ENCODE results near the gene TSPYL4. TPM values are rescaled to one million over a fixed set of nuclear protein-coding genes. Genes with fewer than 3 reads are reported as not detected.

TSPYL4 gene
- polyA plus RNA-seq, 1 donor (not counting 4 experiments of a cell fraction or from before 2014, with no cell fraction given): 8.1 TPM

DNA sequence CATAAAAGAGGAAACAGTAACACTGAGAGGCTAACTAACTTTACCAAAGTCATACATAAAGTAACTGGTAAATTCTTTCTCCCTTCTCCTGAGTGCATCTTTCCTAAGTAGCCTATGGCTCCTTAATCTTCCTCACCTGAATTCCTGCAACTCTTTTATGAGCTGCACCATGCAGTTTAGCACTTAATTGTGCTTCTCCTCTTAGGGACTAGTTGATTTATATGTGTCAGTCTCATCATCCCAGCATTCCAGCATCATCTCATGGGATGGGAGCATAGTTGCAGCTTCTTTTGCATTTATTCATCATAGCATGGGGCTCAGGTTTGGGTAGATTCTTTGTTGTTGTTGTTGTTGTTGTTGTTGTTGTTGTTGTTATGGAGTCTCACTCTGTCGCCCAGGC is 29.3 kb upstream of the TSPYL4 start:
- Histone ChIP-seq H3K27ac (ENCODE audit: control insufficient read depth, insufficient read depth, low read length) (no peak overlapping the region), H3K9ac (ENCODE audit: control insufficient read depth, extremely low read depth, insufficient read depth, low read length) (no peak overlapping the region), H3K36me3 (ENCODE audit: control insufficient read depth in 2 of 2, extremely low read depth in 1 of 2, insufficient read depth in 2 of 2, low read length in 2 of 2) (peaks cover under 1 to 2% of the 10 kb centered on the region in 2 experiments), H3K4me1 (ENCODE audit: control insufficient read depth, extremely low read depth, insufficient read depth, low read length) (peaks cover 14% of the 10 kb centered on the region), H3K9me1 (ENCODE audit: control insufficient read depth, extremely low read depth, insufficient read depth, low read length) (no peaks in the 10 kb centered on the region), H3K9me3 (ENCODE audit: control insufficient read depth, low read depth, low read length) (no peaks in the 10 kb centered on the region), H3K4me2 (ENCODE audit: control insufficient read depth, extremely low read depth, insufficient read depth, low read depth, low read length) (no peak overlapping the region), H2AFZ (ENCODE audit: control insufficient read depth, low read length) (no peak overlapping the region), H3K79me2 (ENCODE audit: control insufficient read depth, insufficient read depth, low read length) (peaks cover 14% of the 10 kb centered on the region), H3K4me3 (ENCODE audit: control insufficient read depth in 2 of 3, extremely low read depth in 1 of 3, insufficient read depth in 2 of 3, low read depth in 1 of 3, low read length in 3 of 3) (no peak overlapping the region), H3K27me3 (ENCODE audit: control insufficient read depth, extremely low read depth, insufficient read depth, low read length) (no peaks in the 10 kb centered on the region), H4K20me1 (ENCODE audit: control insufficient read depth, extremely low read depth, insufficient read depth, low read length) (no peaks in the 10 kb centered on the region)
- DNase-seq (ENCODE audit: low read depth, low spot score): no peak
- FAIRE-seq: no peak
- dilution Hi-C loops (cut with MboI; ENCODE audit: extremely low pct_ligation_motif_present, low sequenced_read_pairs): no loop called here
- no peak for TF ChIP-seq EZH2 (IDR thresholded peaks at IDR 0.05; ENCODE audit: low read length)
- TF ChIP-seq, protein P1, sequence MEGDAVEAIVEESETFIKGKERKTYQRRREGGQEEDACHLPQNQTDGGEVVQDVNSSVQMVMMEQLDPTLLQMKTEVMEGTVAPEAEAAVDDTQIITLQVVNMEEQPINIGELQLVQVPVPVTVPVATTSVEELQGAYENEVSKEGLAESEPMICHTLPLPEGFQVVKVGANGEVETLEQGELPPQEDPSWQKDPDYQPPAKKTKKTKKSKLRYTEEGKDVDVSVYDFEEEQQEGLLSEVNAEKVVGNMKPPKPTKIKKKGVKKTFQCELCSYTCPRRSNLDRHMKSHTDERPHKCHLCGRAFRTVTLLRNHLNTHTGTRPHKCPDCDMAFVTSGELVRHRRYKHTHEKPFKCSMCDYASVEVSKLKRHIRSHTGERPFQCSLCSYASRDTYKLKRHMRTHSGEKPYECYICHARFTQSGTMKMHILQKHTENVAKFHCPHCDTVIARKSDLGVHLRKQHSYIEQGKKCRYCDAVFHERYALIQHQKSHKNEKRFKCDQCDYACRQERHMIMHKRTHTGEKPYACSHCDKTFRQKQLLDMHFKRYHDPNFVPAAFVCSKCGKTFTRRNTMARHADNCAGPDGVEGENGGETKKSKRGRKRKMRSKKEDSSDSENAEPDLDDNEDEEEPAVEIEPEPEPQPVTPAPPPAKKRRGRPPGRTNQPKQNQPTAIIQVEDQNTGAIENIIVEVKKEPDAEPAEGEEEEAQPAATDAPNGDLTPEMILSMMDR (optimal IDR thresholded peaks at IDR 0.05 in 1 of 3, IDR thresholded peaks at IDR 0.05 in 1 of 3, conservative IDR thresholded peaks at IDR 0.05 in 1 of 3; ENCODE audit: extremely low read depth in 1 of 3, insufficient read depth in 2 of 3, low read length in 3 of 3): no peak

DNA sequence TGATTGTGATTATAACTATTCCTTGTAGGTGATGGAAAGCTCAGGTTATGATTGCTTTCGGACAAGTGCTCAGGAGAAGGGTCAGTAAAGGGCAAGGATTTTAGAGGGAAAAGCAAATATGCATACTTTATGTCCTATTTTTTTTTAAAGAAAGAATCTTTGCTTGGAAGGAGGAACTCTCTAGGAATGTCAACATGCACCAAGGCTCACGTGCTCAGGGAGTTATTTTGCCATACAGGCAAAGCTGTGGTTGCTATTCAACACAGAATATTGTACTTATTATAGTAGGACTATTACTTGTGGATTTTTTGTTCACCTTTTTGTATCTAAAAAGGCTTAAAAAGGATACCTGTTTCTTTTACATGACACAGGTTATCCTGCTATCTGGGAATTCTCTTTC is 28.8 kb upstream of the TSPYL4 start:
- no peak overlapping the region for H3K4me2 ChIP-seq (ENCODE audit: control insufficient read depth, extremely low read depth, insufficient read depth, low read depth, low read length)
- no peak overlapping the region for H2AFZ ChIP-seq (ENCODE audit: control insufficient read depth, low read length)
- no peak overlapping the region for H3K9ac ChIP-seq (ENCODE audit: control insufficient read depth, extremely low read depth, insufficient read depth, low read length)
- H4K20me1 ChIP-seq (ENCODE audit: control insufficient read depth, extremely low read depth, insufficient read depth, low read length): peaks cover 3% of the 10 kb centered on the region
- no peak for DNase-seq (ENCODE audit: low read depth, low spot score)
- H3K27me3 ChIP-seq (ENCODE audit: control insufficient read depth, extremely low read depth, insufficient read depth, low read length): no peaks in the 10 kb centered on the region
- no peak for FAIRE-seq
- H3K79me2 ChIP-seq (ENCODE audit: control insufficient read depth, insufficient read depth, low read length): peaks cover 19% of the 10 kb centered on the region
- no peaks in the 10 kb centered on the region for H3K9me3 ChIP-seq (ENCODE audit: control insufficient read depth, low read depth, low read length)
- dilution Hi-C loops (cut with MboI; ENCODE audit: extremely low pct_ligation_motif_present, low sequenced_read_pairs): no loop called here
- H3K4me3 ChIP-seq (ENCODE audit: control insufficient read depth in 2 of 3, extremely low read depth in 1 of 3, insufficient read depth in 2 of 3, low read depth in 1 of 3, low read length in 3 of 3): no peak overlapping the region
- no peak overlapping the region for H3K27ac ChIP-seq (ENCODE audit: control insufficient read depth, insufficient read depth, low read length)
- TF ChIP-seq EZH2 (IDR thresholded peaks at IDR 0.05; ENCODE audit: low read length): no peak
- TF ChIP-seq, protein P1 (optimal IDR thresholded peaks at IDR 0.05 in 1 of 3, IDR thresholded peaks at IDR 0.05 in 1 of 3, conservative IDR thresholded peaks at IDR 0.05 in 1 of 3; ENCODE audit: extremely low read depth in 1 of 3, insufficient read depth in 2 of 3, low read length in 3 of 3): no peak
- H3K36me3 ChIP-seq (ENCODE audit: control insufficient read depth in 2 of 2, extremely low read depth in 1 of 2, insufficient read depth in 2 of 2, low read length in 2 of 2): peaks cover 3 to 7% of the 10 kb centered on the region in 2 experiments
- peaks cover 19% of the 10 kb centered on the region for H3K4me1 ChIP-seq (ENCODE audit: control insufficient read depth, extremely low read depth, insufficient read depth, low read length)
- H3K9me1 ChIP-seq (ENCODE audit: control insufficient read depth, extremely low read depth, insufficient read depth, low read length): no peaks in the 10 kb centered on the region
